HEK293 (cell line): ENCODE results near the gene PRCP.

Experiments
- CTCF ChIA-PET: fragments of 350-600 bp; formaldehyde crosslinking; extraction: SDS; loops from one replicate; lab custom pipeline; 2021; ENCODE audit warnings: antibody characterized with exemption; lab: Yijun Ruan, JAX
- POLR2A ChIA-PET: fragments of 300-600 bp; formaldehyde crosslinking; extraction: SDS; loops from one replicate; lab custom pipeline; 2020; ENCODE audit warnings: antibody characterized with exemption, inconsistent platforms; lab: Yijun Ruan, JAX
- H3K27ac ChIP-seq: fragments of 200-500 bp; sonication (Bioruptor generic); 2 replicates; pipeline ENCODE4 v1.5.1; 2014; ENCODE audit warnings: low read depth, low read length, control low read depth, inconsistent platforms; ENCODE audit errors: extremely low read depth
- H3K36me3 ChIP-seq, 2 experiments: fragments of 200-500 bp in 1 of 2; sonication (Bioruptor generic) in 1 of 2; 1 replicate in 1 of 2; 2 replicates in 1 of 2; pipeline ENCODE4 v1.5.1; 2014 to 2017; ENCODE audit warnings: inconsistent platforms in 2 of 2, low read length in 2 of 2; ENCODE audit not compliant: control insufficient read depth in 2 of 2, insufficient read depth in 1 of 2
- H3K4me1 ChIP-seq: fragments of 200-500 bp; sonication (Bioruptor generic); 2 replicates; pipeline ENCODE4 v1.5.1; 2014; ENCODE audit warnings: mild to moderate bottlenecking, low read length, inconsistent platforms; ENCODE audit not compliant: control insufficient read depth, insufficient read depth
- H3K4me3 ChIP-seq: 2 replicates; pipeline ENCODE4 v1.5.1; 2011; ENCODE audit warnings: low read depth, mild to moderate bottlenecking, control low read depth, low read length, moderate library complexity
- H3K9me3 ChIP-seq: fragments of 200-500 bp; sonication (Bioruptor generic); 2 replicates; pipeline ENCODE4 v1.5.1; 2014; ENCODE audit warnings: low read depth, low read length, inconsistent platforms; ENCODE audit not compliant: control insufficient read depth, insufficient read depth
- EGR2 ChIP-seq: fragments of 450-650 bp; formaldehyde crosslinking; IDR thresholded peaks from 2 replicates; pipeline ENCODE4 v1.5.1; 2016; ENCODE audit warnings: low read depth, missing biosample characterization, missing genetic modification characterization
- IKZF3 ChIP-seq: fragments of 450-650 bp; IDR thresholded peaks from 2 replicates; pipeline ENCODE4 v1.5.0; 2018; ENCODE audit warnings: missing biosample characterization, mild to moderate bottlenecking, missing genetic modification characterization, moderate library complexity
- KLF16 ChIP-seq: fragments of 450-650 bp; formaldehyde crosslinking; IDR thresholded peaks from 2 replicates; pipeline ENCODE4 v1.5.1; 2017; ENCODE audit warnings: missing biosample characterization, missing genetic modification characterization
- KLF7 ChIP-seq: fragments of 450-650 bp; formaldehyde crosslinking; IDR thresholded peaks from 2 replicates; pipeline ENCODE4 v1.5.1; 2016; ENCODE audit warnings: missing biosample characterization, missing genetic modification characterization, borderline replicate concordance
- KLF8 ChIP-seq: fragments of 450-650 bp; formaldehyde crosslinking; IDR thresholded peaks from 2 replicates; pipeline ENCODE4 v1.5.1; 2016; ENCODE audit warnings: missing biosample characterization, missing genetic modification characterization
- KLF9 ChIP-seq: fragments of 450-650 bp; formaldehyde crosslinking; IDR thresholded peaks from 2 replicates; pipeline ENCODE4 v1.5.1; 2016; ENCODE audit warnings: missing biosample characterization, missing genetic modification characterization, low read depth
- MYNN ChIP-seq: fragments of 450-650 bp; formaldehyde crosslinking; IDR thresholded peaks from 2 replicates; pipeline ENCODE4 v1.5.1; 2016; ENCODE audit warnings: missing biosample characterization, missing genetic modification characterization, borderline replicate concordance
- REPIN1 ChIP-seq: fragments of 450-650 bp; formaldehyde crosslinking; IDR thresholded peaks from 2 replicates; pipeline ENCODE4 v1.5.1; 2017; ENCODE audit warnings: missing biosample characterization, missing genetic modification characterization, low read depth
- SP2 ChIP-seq: fragments of 450-650 bp; formaldehyde crosslinking; IDR thresholded peaks from 2 replicates; pipeline ENCODE4 v1.5.1; 2016; ENCODE audit warnings: missing biosample characterization, missing genetic modification characterization
- SP3 ChIP-seq: fragments of 450-650 bp; formaldehyde crosslinking; IDR thresholded peaks from 2 replicates; pipeline ENCODE4 v1.5.1; 2016; ENCODE audit warnings: missing biosample characterization, missing genetic modification characterization
- ZIC2 ChIP-seq: fragments of 450-650 bp; formaldehyde crosslinking; IDR thresholded peaks from 2 replicates; pipeline ENCODE4 v1.5.1; 2016; ENCODE audit warnings: missing biosample characterization, missing genetic modification characterization
- ZNF112 ChIP-seq: fragments of 450-650 bp; formaldehyde crosslinking; IDR thresholded peaks from 2 replicates; pipeline ENCODE4 v1.5.0; 2017; ENCODE audit warnings: missing biosample characterization, missing genetic modification characterization
- ZNF341 ChIP-seq: fragments of 450-650 bp; formaldehyde crosslinking; IDR thresholded peaks from 2 replicates; pipeline ENCODE4; 2016; ENCODE audit warnings: low read depth, missing biosample characterization, missing genetic modification characterization
- ZNF391 ChIP-seq: fragments of 450-650 bp; formaldehyde crosslinking; IDR thresholded peaks from 2 replicates; pipeline ENCODE4 v1.5.1; 2016; ENCODE audit warnings: low read depth, missing biosample characterization, missing genetic modification characterization, borderline replicate concordance
- ZNF48 ChIP-seq: fragments of 450-650 bp; formaldehyde crosslinking; IDR thresholded peaks from 2 replicates; pipeline ENCODE4 v1.5.1; 2016; ENCODE audit warnings: missing biosample characterization, missing genetic modification characterization
- ZNF623 ChIP-seq: fragments of 450-650 bp; formaldehyde crosslinking; IDR thresholded peaks from 2 replicates; pipeline ENCODE4 v1.5.1; 2016; ENCODE audit warnings: missing biosample characterization, missing genetic modification characterization
- ZNF664 ChIP-seq: fragments of 450-650 bp; formaldehyde crosslinking; IDR thresholded peaks from 2 replicates; pipeline ENCODE4 v1.5.1; 2016; ENCODE audit warnings: missing biosample characterization, missing genetic modification characterization
- ZNF76 ChIP-seq: fragments of 450-650 bp; formaldehyde crosslinking; IDR thresholded peaks from 2 replicates; pipeline ENCODE4; 2016; ENCODE audit warnings: low read depth, missing biosample characterization, missing genetic modification characterization, borderline replicate concordance
- TF ChIP-seq, protein P1 (sequence below): fragments of 450-650 bp; formaldehyde crosslinking; IDR thresholded peaks from 2 replicates; pipeline ENCODE4 v1.5.1; 2016; ENCODE audit warnings: missing biosample characterization, missing genetic modification characterization
- TF ChIP-seq, protein P2 (sequence below): fragments of 450-650 bp; formaldehyde crosslinking; IDR thresholded peaks from 2 replicates; pipeline ENCODE4 v1.5.1; 2016; ENCODE audit warnings: missing biosample characterization, missing genetic modification characterization
- TF ChIP-seq, protein P3 (sequence below): fragments of 450-650 bp; formaldehyde crosslinking; optimal IDR thresholded peaks from 2 replicates; pipeline ENCODE3; 2016; ENCODE audit warnings: missing biosample characterization, mild to moderate bottlenecking, missing genetic modification characterization
- TF ChIP-seq, protein P4 (sequence below): fragments of 450-650 bp; formaldehyde crosslinking; IDR thresholded peaks from 2 replicates; pipeline ENCODE4 v1.5.1; 2016; ENCODE audit warnings: missing biosample characterization, missing genetic modification characterization
- TF ChIP-seq, protein P5 (sequence below): fragments of 450-650 bp; formaldehyde crosslinking; IDR thresholded peaks from 2 replicates; pipeline ENCODE4 v1.5.1; 2017; ENCODE audit warnings: missing biosample characterization, missing genetic modification characterization

The PRCP gene

DNA sequence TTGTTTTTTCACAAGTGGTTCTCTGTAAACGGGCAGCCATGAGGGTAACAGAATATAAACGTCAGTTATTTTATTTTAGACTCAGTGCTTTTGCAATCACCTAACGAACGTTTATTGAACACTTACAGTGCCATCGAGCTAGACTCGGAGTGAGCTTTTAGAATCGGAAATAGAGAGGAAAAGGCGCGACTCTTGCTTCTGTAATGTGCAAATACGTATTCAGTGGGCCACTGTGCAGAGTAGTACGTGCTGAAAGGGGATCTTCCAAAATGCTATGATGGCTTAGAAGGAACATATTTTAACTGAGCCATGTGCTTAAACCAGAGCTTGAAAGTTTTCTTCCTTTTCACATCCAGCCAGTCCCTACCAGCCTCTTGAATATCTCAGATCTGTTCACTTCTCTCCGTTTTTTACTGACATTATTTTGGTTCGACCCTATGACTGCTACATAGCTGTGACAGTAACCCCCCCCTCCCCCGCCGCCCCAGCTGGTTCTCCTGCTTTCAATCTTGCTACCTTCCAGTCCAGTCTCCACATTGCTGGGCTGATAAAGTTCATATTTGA is 1.8 kb upstream of the PRCP start (continued):
- TF ChIP-seq REPIN1 (tag by site-specific recombination) (no peak), ZNF48 (no peak)

DNA sequence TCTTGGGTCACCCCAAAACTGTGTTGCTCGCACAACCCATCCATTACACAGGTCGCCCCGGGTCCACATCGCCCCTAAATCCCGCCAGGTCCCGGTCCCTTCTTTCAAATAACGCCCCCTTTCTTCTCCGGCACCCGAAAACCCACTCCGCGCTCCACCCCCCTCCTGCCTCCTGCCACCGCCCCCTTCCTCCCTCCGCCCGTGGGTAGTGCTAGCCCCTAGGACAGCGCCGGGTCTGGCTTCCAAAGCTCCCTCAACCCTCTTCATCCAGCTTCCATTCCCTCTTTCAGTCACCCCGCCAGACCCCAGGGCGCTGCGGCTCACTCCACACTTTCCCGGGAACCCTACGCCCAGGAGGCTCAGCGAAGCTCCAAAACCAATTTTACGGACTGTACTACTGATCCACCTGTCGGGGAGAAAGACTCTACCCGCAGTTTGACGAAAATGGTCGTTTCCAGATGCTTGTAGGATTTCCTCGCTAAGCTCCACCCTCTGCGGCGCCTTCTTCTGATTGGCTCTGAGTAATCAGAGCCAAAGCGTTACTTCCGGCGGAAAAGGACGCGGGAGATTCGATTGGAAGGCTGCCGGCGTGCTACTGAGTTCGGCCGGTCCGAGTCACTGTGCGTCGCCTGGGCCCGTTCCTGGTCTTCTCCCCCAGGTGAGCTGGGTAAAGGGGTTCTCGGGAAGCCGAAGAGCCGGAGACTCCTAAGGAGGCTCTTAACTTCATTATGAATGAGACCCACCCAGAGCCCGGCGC is 1.1 kb upstream of the PRCP start, which contains the start of gene DDIAS:
TSS of gene DDIAS (plus strand) at position 572 of the 757 bp plus-strand sequence. CDS start 13,003 bp downstream, outside the sequence.
- ChIA-PET CTCF (interaction anchor here (0.5 to 7.9 kb wide), 10 partner anchors 9 to 918 kb away, joined by 3 to 69 read pairs (median 3); no protein-coding TSS in a partner anchor), POLR2A (interaction anchor here (0.5 to 3.6 kb wide), 26 partner anchors 9 to 780 kb away, joined by 3 to 46 read pairs (median 4); partner anchors contain the start of genes ANKRD42, CCDC90B, PCF11 and RAB30)
- H3K36me3 ChIP-seq: no peaks in the 10 kb centered on the region
- 0 out of 2 replicates have a peak, but pooled peaks cover 4% of the 10 kb centered on the region for H3K4me1 ChIP-seq
- peak within 1 kb of the TSS; percentile 53 for H3K4me3 ChIP-seq
- H3K9me3 ChIP-seq: no peaks in the 10 kb centered on the region
- peak within 1 kb of the TSS; percentile 57; the same call in 1 of the 2 replicates for H3K27ac ChIP-seq
- TF ChIP-seq, protein P1, sequence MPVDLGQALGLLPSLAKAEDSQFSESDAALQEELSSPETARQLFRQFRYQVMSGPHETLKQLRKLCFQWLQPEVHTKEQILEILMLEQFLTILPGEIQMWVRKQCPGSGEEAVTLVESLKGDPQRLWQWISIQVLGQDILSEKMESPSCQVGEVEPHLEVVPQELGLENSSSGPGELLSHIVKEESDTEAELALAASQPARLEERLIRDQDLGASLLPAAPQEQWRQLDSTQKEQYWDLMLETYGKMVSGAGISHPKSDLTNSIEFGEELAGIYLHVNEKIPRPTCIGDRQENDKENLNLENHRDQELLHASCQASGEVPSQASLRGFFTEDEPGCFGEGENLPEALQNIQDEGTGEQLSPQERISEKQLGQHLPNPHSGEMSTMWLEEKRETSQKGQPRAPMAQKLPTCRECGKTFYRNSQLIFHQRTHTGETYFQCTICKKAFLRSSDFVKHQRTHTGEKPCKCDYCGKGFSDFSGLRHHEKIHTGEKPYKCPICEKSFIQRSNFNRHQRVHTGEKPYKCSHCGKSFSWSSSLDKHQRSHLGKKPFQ: no peak
- TF ChIP-seq ZNF391 (0 out of 2 replicates have a peak, but pooled peaks have one; percentile 24), IKZF3 (tag by site-specific recombination) (peak; percentile 86), ZNF341 (tag by site-specific recombination) (peak; percentile 82), ZIC2 (tag by site-specific recombination) (peak; percentile 18; the same call in 1 of the 2 replicates), MYNN (no peak), KLF16 (tag by site-specific recombination) (peak; percentile 72), ZNF48 (no peak), KLF9 (tag by site-specific recombination) (peak; percentile 84), EGR2 (peak; percentile 63), ZNF664 (tag by site-specific recombination) (no peak), ZNF623 (tag by site-specific recombination) (0 out of 2 replicates have a peak, but pooled peaks have one; percentile 22), KLF8 (tag by site-specific recombination) (peak; percentile 81), ZNF76 (tag by site-specific recombination) (peak; percentile 29; the same call in 1 of the 2 replicates), SP2 (tag by site-specific recombination) (peak; percentile 79), KLF7 (no peak), ZNF112 (no peak), SP3 (peak; percentile 87)
- TF ChIP-seq, protein P2, sequence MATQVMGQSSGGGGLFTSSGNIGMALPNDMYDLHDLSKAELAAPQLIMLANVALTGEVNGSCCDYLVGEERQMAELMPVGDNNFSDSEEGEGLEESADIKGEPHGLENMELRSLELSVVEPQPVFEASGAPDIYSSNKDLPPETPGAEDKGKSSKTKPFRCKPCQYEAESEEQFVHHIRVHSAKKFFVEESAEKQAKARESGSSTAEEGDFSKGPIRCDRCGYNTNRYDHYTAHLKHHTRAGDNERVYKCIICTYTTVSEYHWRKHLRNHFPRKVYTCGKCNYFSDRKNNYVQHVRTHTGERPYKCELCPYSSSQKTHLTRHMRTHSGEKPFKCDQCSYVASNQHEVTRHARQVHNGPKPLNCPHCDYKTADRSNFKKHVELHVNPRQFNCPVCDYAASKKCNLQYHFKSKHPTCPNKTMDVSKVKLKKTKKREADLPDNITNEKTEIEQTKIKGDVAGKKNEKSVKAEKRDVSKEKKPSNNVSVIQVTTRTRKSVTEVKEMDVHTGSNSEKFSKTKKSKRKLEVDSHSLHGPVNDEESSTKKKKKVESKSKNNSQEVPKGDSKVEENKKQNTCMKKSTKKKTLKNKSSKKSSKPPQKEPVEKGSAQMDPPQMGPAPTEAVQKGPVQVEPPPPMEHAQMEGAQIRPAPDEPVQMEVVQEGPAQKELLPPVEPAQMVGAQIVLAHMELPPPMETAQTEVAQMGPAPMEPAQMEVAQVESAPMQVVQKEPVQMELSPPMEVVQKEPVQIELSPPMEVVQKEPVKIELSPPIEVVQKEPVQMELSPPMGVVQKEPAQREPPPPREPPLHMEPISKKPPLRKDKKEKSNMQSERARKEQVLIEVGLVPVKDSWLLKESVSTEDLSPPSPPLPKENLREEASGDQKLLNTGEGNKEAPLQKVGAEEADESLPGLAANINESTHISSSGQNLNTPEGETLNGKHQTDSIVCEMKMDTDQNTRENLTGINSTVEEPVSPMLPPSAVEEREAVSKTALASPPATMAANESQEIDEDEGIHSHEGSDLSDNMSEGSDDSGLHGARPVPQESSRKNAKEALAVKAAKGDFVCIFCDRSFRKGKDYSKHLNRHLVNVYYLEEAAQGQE (tag by site-specific recombination): 0 out of 2 replicates have a peak, but pooled peaks have one; percentile 30
- TF ChIP-seq, protein P3, sequence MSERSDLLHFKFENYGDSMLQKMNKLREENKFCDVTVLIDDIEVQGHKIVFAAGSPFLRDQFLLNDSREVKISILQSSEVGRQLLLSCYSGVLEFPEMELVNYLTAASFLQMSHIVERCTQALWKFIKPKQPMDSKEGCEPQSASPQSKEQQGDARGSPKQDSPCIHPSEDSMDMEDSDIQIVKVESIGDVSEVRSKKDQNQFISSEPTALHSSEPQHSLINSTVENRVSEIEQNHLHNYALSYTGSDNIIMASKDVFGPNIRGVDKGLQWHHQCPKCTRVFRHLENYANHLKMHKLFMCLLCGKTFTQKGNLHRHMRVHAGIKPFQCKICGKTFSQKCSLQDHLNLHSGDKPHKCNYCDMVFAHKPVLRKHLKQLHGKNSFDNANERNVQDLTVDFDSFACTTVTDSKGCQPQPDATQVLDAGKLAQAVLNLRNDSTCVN (tag by site-specific recombination): peak; percentile 24
- TF ChIP-seq, protein P4, sequence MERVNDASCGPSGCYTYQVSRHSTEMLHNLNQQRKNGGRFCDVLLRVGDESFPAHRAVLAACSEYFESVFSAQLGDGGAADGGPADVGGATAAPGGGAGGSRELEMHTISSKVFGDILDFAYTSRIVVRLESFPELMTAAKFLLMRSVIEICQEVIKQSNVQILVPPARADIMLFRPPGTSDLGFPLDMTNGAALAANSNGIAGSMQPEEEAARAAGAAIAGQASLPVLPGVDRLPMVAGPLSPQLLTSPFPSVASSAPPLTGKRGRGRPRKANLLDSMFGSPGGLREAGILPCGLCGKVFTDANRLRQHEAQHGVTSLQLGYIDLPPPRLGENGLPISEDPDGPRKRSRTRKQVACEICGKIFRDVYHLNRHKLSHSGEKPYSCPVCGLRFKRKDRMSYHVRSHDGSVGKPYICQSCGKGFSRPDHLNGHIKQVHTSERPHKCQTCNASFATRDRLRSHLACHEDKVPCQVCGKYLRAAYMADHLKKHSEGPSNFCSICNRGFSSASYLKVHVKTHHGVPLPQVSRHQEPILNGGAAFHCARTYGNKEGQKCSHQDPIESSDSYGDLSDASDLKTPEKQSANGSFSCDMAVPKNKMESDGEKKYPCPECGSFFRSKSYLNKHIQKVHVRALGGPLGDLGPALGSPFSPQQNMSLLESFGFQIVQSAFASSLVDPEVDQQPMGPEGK (tag by site-specific recombination): peak; percentile 69
- TF ChIP-seq, protein P5, sequence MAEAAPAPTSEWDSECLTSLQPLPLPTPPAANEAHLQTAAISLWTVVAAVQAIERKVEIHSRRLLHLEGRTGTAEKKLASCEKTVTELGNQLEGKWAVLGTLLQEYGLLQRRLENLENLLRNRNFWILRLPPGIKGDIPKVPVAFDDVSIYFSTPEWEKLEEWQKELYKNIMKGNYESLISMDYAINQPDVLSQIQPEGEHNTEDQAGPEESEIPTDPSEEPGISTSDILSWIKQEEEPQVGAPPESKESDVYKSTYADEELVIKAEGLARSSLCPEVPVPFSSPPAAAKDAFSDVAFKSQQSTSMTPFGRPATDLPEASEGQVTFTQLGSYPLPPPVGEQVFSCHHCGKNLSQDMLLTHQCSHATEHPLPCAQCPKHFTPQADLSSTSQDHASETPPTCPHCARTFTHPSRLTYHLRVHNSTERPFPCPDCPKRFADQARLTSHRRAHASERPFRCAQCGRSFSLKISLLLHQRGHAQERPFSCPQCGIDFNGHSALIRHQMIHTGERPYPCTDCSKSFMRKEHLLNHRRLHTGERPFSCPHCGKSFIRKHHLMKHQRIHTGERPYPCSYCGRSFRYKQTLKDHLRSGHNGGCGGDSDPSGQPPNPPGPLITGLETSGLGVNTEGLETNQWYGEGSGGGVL (tag by site-specific recombination): peak; percentile 66
